Measurements from ENCODE around the gene MDFI. TPM values are rescaled to one million over a fixed set of nuclear protein-coding genes. Genes with fewer than 3 reads are reported as not detected.

MDFI gene
- total and polyA plus RNA-seq, 4 donors = 40.6 to 155 (median 151) TPM

GRCh38 chr6:41601248-41601549, 37.1 kb upstream of the MDFI start:
- 88% methylated on average over 3 of the region's 6 CpGs for WGBS (ENCODE audit: insufficient coverage)
- Histone ChIP-seq H3K4me3 (ENCODE audit: low read depth, low read length) (no peak overlapping the region), H3K9me3 (ENCODE audit: control insufficient read depth, insufficient read depth, low read length) (no peaks in the 10 kb centered on the region), H3K4me1 (ENCODE audit: control insufficient read depth, insufficient read depth, low read length) (peaks cover 31% of the 10 kb centered on the region), H3K27me3 (ENCODE audit: control insufficient read depth, insufficient read depth, low read length) (peaks cover 5% of the 10 kb centered on the region), H3K36me3 (ENCODE audit: control insufficient read depth, insufficient read depth, low read length) (peaks cover 40% of the 10 kb centered on the region), H3K27ac (ENCODE audit: low read depth, low read length) (no peak overlapping the region)
- DNase-seq (ENCODE audit: low read depth in 4 of 6, low spot score in 6 of 6) = no peak

- Histone ChIP-seq H3K9me3 (ENCODE audit: control insufficient read depth, insufficient read depth, low read length) (no peaks in the 10 kb centered on the region), H3K27me3 (ENCODE audit: control insufficient read depth, insufficient read depth, low read length) (peaks cover 1% of the 10 kb centered on the region), H3K36me3 (ENCODE audit: control insufficient read depth, insufficient read depth, low read length) (peaks cover 29% of the 10 kb centered on the region), H3K4me1 (ENCODE audit: control insufficient read depth, insufficient read depth, low read length) (peaks cover 31% of the 10 kb centered on the region), H3K4me3 (ENCODE audit: low read depth, low read length) (no peak overlapping the region), H3K27ac (ENCODE audit: low read depth, low read length) (peak overlapping the region; percentile 22)
- DNase-seq (ENCODE audit: low read depth in 4 of 6, low spot score in 6 of 6) = no peak
- 33% methylated on average over 1 of the region's 4 CpGs for WGBS (ENCODE audit: insufficient coverage)
Measured at GRCh38 chr6:41602422-41602743, 35.9 kb upstream of the MDFI start.

DNA sequence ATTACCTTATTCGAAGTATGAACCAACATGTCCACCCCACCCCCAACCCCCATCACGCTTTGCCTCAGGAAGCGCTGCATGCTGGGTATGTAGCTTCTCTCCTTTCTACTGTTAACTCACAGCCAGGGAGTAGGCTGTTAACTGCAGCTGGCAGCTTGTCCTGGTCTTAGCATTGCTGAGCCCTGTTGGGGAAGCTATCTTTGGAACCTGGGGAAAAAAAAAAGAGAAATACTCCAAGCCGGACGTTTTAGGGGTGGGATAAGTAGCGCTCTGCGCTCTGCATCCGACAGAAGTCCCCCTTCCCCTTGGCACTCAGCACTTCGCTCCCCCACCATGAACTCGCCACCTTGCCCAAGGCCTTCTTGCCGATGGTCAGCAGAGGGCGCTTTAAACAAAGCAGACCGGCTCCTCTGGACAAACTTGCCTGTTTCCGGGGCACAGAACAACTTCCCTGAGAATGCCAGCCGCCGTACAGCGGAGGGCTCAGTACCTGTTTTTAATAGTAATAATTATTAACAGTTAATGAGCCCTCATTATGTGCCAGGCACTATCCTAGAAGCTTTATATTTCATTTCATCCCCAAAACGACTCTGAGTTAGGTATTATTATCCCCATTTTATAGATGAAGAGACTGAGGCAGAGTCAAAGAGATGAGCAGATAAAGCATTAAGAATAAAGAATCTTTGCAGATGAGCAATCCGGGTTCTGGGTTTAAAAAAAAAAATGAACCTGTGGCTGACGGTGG, 35.2 kb upstream of the MDFI start:
- peak; percentile 79 to 96 (median 86) for DNase-seq (ENCODE audit: low read depth in 4 of 6, low spot score in 6 of 6)
- no peaks in the 10 kb centered on the region for H3K9me3 ChIP-seq (ENCODE audit: control insufficient read depth, insufficient read depth, low read length)
- peak overlapping the region; percentile 4 for H3K4me3 ChIP-seq (ENCODE audit: low read depth, low read length)
- H3K27ac ChIP-seq (ENCODE audit: low read depth, low read length) = peak overlapping the region; percentile 22
- peaks cover 31% of the 10 kb centered on the region for H3K4me1 ChIP-seq (ENCODE audit: control insufficient read depth, insufficient read depth, low read length)
- no peaks in the 10 kb centered on the region for H3K27me3 ChIP-seq (ENCODE audit: control insufficient read depth, insufficient read depth, low read length)
- WGBS (ENCODE audit: insufficient coverage) = 6% methylated on average over 12 of the region's 20 CpGs
- H3K36me3 ChIP-seq (ENCODE audit: control insufficient read depth, insufficient read depth, low read length) = peaks cover 22% of the 10 kb centered on the region

- H3K9me3 ChIP-seq (ENCODE audit: control insufficient read depth, insufficient read depth, low read length) = no peaks in the 10 kb centered on the region
- WGBS (ENCODE audit: insufficient coverage) = 60% methylated on average over 4 of the region's 5 CpGs
- H3K27me3 ChIP-seq (ENCODE audit: control insufficient read depth, insufficient read depth, low read length) = no peaks in the 10 kb centered on the region
- no peak overlapping the region for H3K27ac ChIP-seq (ENCODE audit: low read depth, low read length)
- H3K36me3 ChIP-seq (ENCODE audit: control insufficient read depth, insufficient read depth, low read length) = peaks cover 13% of the 10 kb centered on the region
- no peak for DNase-seq (ENCODE audit: low read depth in 4 of 6, low spot score in 6 of 6)
- no peak overlapping the region for H3K4me3 ChIP-seq (ENCODE audit: low read depth, low read length)
- H3K4me1 ChIP-seq (ENCODE audit: control insufficient read depth, insufficient read depth, low read length) = peaks cover 31% of the 10 kb centered on the region
Measured at GRCh38 chr6:41604006-41604405, 34.3 kb upstream of the MDFI start.

DNA sequence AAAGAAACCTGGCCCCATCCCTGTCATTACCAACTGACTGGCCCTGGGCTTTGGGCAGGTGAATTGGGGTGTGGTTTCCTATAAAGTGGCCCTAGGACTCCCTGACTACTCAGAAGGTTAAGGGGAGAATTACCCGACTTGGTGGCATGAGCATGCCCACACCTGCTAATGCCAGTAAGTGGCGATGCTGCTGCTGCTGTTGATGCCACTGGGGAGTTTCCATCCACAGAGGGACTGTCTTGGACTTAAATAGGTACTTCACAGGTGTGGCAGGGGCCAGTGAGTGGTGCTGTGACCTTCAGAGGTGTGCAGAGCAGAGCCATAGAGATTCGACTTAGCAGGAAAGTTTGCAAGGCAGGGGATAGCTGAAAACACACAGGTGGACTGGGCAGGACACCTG, 32.6 kb upstream of the MDFI start:
- Histone ChIP-seq H3K36me3 (ENCODE audit: control insufficient read depth, insufficient read depth, low read length) (no peaks in the 10 kb centered on the region), H3K27me3 (ENCODE audit: control insufficient read depth, insufficient read depth, low read length) (no peaks in the 10 kb centered on the region), H3K4me1 (ENCODE audit: control insufficient read depth, insufficient read depth, low read length) (peaks cover 23% of the 10 kb centered on the region), H3K27ac (ENCODE audit: low read depth, low read length) (no peak overlapping the region), H3K4me3 (ENCODE audit: low read depth, low read length) (no peak overlapping the region), H3K9me3 (ENCODE audit: control insufficient read depth, insufficient read depth, low read length) (no peaks in the 10 kb centered on the region)
- 86% methylated on average over 3 of the region's 3 CpGs for WGBS (ENCODE audit: insufficient coverage)
- no peak for DNase-seq (ENCODE audit: low read depth in 4 of 6, low spot score in 6 of 6)

DNA sequence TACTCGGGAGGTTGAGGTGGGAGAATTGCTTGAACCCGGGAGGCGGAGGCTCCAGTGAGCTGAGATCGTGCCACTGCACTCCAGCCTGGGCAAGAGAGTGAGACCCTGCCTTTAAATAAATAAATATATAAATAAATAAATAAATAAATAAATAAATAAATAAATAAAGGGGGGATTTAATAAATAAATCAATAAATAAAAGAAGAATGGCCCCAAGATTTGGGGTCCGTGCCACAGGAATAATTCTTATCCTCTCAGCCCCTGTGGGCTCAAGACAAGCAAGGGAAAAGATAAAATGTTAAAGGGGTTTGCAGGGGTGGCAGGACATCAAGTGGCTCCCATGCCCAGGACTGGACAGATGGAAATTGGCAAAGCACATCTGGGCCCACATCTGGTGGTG, 31.2 kb upstream of the MDFI start:
- Histone ChIP-seq H3K27ac (ENCODE audit: low read depth, low read length) (no peak overlapping the region), H3K9me3 (ENCODE audit: control insufficient read depth, insufficient read depth, low read length) (no peaks in the 10 kb centered on the region), H3K4me1 (ENCODE audit: control insufficient read depth, insufficient read depth, low read length) (peaks cover 20% of the 10 kb centered on the region), H3K36me3 (ENCODE audit: control insufficient read depth, insufficient read depth, low read length) (no peaks in the 10 kb centered on the region), H3K27me3 (ENCODE audit: control insufficient read depth, insufficient read depth, low read length) (no peaks in the 10 kb centered on the region), H3K4me3 (ENCODE audit: low read depth, low read length) (no peak overlapping the region)
- DNase-seq (ENCODE audit: low read depth in 4 of 6, low spot score in 6 of 6) = no peak
- WGBS (ENCODE audit: insufficient coverage) = 100% methylated on average over 1 of the region's 5 CpGs

GRCh38 chr6:41607736-41608135, 30.5 kb upstream of the MDFI start:
- no peaks in the 10 kb centered on the region for H3K9me3 ChIP-seq (ENCODE audit: control insufficient read depth, insufficient read depth, low read length)
- no peak overlapping the region for H3K27ac ChIP-seq (ENCODE audit: low read depth, low read length)
- H3K4me3 ChIP-seq (ENCODE audit: low read depth, low read length) = no peak overlapping the region
- no peak for DNase-seq (ENCODE audit: low read depth in 4 of 6, low spot score in 6 of 6)
- H3K27me3 ChIP-seq (ENCODE audit: control insufficient read depth, insufficient read depth, low read length) = no peaks in the 10 kb centered on the region
- no peaks in the 10 kb centered on the region for H3K36me3 ChIP-seq (ENCODE audit: control insufficient read depth, insufficient read depth, low read length)
- 69% methylated on average over 3 of the region's 9 CpGs for WGBS (ENCODE audit: insufficient coverage)
- H3K4me1 ChIP-seq (ENCODE audit: control insufficient read depth, insufficient read depth, low read length) = peaks cover 14% of the 10 kb centered on the region

DNA sequence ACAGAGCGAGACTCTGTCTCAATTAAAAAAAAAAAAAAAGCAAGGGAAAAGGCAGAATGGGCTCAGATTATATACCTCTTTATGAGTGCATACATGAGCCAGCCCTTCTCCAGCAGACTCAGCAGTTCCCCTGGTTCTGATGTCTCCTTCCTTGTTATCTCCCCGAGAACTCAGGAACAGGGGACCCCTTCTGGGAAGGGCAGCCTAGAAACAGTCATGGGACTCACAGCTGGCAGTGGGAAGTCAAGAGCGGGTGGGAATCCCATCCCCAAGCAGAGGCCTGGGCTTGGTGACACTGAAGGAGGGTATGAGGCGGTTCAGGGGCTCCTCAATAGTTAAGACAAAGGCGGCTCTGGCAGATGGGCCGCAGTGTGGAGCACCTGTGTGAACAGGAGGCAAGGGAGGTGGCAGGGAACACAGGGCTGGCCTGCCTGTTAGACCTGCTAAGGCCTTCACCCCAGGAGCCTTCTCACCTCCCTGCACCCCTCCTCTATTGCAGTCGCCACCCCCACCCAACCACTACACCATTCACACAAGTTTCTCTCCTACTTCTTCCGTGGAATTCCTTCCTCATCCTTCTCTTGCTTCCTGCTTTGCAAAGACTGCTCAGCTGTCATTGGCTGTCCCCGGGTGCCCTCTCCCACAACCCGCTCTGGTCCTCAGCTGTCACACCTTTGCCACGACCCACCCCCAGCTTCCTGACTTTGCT, 29.7 kb upstream of the MDFI start:
- Histone ChIP-seq H3K9me3 (ENCODE audit: control insufficient read depth, insufficient read depth, low read length) (peaks cover 3% of the 10 kb centered on the region), H3K27ac (ENCODE audit: low read depth, low read length) (no peak overlapping the region), H3K4me3 (ENCODE audit: low read depth, low read length) (no peak overlapping the region), H3K27me3 (ENCODE audit: control insufficient read depth, insufficient read depth, low read length) (no peaks in the 10 kb centered on the region), H3K36me3 (ENCODE audit: control insufficient read depth, insufficient read depth, low read length) (no peaks in the 10 kb centered on the region), H3K4me1 (ENCODE audit: control insufficient read depth, insufficient read depth, low read length) (peaks cover 7% of the 10 kb centered on the region)
- no peak for DNase-seq (ENCODE audit: low read depth in 4 of 6, low spot score in 6 of 6)
- 74% methylated on average over 9 of the region's 11 CpGs for WGBS (ENCODE audit: insufficient coverage)

- no peak overlapping the region for H3K27ac ChIP-seq (ENCODE audit: low read depth, low read length)
- H3K27me3 ChIP-seq (ENCODE audit: control insufficient read depth, insufficient read depth, low read length) = no peaks in the 10 kb centered on the region
- WGBS (ENCODE audit: insufficient coverage) = 100% methylated on average over 1 of the region's 2 CpGs
- no peaks in the 10 kb centered on the region for H3K4me1 ChIP-seq (ENCODE audit: control insufficient read depth, insufficient read depth, low read length)
- H3K9me3 ChIP-seq (ENCODE audit: control insufficient read depth, insufficient read depth, low read length) = peaks cover 3% of the 10 kb centered on the region
- H3K36me3 ChIP-seq (ENCODE audit: control insufficient read depth, insufficient read depth, low read length) = no peaks in the 10 kb centered on the region
- no peak overlapping the region for H3K4me3 ChIP-seq (ENCODE audit: low read depth, low read length)
- no peak for DNase-seq (ENCODE audit: low read depth in 4 of 6, low spot score in 6 of 6)
Measured at GRCh38 chr6:41614715-41615114, 23.6 kb upstream of the MDFI start.

DNA sequence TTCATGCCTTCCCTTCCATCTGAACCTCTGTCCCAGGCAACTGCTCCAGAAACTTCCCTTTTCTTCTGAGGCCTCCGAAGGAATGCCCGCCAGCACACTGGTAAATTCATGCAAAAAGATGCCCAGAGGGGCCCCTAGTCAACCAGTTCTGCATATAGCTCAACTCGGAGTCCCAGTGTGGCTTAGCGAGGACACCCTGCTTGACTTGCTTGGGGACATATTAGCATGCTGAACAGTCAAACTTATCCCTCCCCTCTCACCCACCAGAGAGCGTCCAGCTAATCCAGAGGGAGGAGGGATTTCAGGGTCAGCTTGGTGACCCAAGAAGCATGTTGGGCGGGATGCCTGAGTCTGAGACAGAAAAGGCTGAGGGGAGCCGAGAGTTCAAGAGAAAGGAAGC, 23.0 kb upstream of the MDFI start:
- Histone ChIP-seq H3K36me3 (ENCODE audit: control insufficient read depth, insufficient read depth, low read length) (no peaks in the 10 kb centered on the region), H3K4me1 (ENCODE audit: control insufficient read depth, insufficient read depth, low read length) (no peaks in the 10 kb centered on the region), H3K4me3 (ENCODE audit: low read depth, low read length) (no peak overlapping the region), H3K27ac (ENCODE audit: low read depth, low read length) (no peak overlapping the region), H3K9me3 (ENCODE audit: control insufficient read depth, insufficient read depth, low read length) (peaks cover 3% of the 10 kb centered on the region), H3K27me3 (ENCODE audit: control insufficient read depth, insufficient read depth, low read length) (no peaks in the 10 kb centered on the region)
- 88% methylated on average over 6 of the region's 7 CpGs for WGBS (ENCODE audit: insufficient coverage)
- no peak for DNase-seq (ENCODE audit: low read depth in 4 of 6, low spot score in 6 of 6)
